ENCODE data around the gene LTK.

- TF ChIP-seq, protein P1, sequence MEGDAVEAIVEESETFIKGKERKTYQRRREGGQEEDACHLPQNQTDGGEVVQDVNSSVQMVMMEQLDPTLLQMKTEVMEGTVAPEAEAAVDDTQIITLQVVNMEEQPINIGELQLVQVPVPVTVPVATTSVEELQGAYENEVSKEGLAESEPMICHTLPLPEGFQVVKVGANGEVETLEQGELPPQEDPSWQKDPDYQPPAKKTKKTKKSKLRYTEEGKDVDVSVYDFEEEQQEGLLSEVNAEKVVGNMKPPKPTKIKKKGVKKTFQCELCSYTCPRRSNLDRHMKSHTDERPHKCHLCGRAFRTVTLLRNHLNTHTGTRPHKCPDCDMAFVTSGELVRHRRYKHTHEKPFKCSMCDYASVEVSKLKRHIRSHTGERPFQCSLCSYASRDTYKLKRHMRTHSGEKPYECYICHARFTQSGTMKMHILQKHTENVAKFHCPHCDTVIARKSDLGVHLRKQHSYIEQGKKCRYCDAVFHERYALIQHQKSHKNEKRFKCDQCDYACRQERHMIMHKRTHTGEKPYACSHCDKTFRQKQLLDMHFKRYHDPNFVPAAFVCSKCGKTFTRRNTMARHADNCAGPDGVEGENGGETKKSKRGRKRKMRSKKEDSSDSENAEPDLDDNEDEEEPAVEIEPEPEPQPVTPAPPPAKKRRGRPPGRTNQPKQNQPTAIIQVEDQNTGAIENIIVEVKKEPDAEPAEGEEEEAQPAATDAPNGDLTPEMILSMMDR (conservative IDR thresholded peaks at IDR 0.05; ENCODE audit: low read depth, low read length) = no peak
- TF ChIP-seq EZH2 (IDR thresholded peaks at IDR 0.05; ENCODE audit: low read length, unreplicated experiment) = no peak
Observed at GRCh38 chr15:41562784-41563198, 49.2 kb upstream of the LTK start.

Data from PC-3 (cell line).